ENCODE data around the gene CCR6.

The CCR6 gene

DNA sequence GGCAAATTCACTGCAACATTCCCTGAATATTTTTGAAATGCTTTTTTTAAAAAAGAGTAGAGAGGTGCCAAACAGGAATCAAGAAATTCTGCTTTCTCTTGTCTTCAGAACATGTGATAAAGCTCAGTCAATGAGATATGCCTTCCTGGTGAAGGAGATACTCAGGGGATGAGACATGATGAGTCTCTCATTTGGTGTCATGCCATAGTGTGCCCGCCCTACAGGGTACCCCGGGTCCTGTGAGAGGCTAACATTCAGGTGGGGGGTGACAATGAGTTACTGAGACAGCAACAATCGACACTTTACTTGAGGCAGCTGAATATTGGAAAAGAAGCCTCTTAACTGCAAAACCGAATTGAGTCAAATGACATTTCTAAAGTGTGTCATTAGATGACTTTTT lies 6.7 kb downstream of the CCR6 start:
- no peak for TF ChIP-seq SIN3A (IDR thresholded peaks at IDR 0.05; ENCODE audit: borderline replicate concordance, insufficient read depth, low read length)
- TF ChIP-seq FOXP2 (optimal IDR thresholded peaks at IDR 0.05; ENCODE audit: borderline replicate concordance, extremely low read depth, extremely low read length, insufficient read depth), result no peak
- TF ChIP-seq TAF1 (IDR thresholded peaks at IDR 0.05; ENCODE audit: borderline replicate concordance, insufficient read depth, low read length), result no peak
- TF ChIP-seq, protein P1, sequence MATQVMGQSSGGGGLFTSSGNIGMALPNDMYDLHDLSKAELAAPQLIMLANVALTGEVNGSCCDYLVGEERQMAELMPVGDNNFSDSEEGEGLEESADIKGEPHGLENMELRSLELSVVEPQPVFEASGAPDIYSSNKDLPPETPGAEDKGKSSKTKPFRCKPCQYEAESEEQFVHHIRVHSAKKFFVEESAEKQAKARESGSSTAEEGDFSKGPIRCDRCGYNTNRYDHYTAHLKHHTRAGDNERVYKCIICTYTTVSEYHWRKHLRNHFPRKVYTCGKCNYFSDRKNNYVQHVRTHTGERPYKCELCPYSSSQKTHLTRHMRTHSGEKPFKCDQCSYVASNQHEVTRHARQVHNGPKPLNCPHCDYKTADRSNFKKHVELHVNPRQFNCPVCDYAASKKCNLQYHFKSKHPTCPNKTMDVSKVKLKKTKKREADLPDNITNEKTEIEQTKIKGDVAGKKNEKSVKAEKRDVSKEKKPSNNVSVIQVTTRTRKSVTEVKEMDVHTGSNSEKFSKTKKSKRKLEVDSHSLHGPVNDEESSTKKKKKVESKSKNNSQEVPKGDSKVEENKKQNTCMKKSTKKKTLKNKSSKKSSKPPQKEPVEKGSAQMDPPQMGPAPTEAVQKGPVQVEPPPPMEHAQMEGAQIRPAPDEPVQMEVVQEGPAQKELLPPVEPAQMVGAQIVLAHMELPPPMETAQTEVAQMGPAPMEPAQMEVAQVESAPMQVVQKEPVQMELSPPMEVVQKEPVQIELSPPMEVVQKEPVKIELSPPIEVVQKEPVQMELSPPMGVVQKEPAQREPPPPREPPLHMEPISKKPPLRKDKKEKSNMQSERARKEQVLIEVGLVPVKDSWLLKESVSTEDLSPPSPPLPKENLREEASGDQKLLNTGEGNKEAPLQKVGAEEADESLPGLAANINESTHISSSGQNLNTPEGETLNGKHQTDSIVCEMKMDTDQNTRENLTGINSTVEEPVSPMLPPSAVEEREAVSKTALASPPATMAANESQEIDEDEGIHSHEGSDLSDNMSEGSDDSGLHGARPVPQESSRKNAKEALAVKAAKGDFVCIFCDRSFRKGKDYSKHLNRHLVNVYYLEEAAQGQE (IDR thresholded peaks at IDR 0.05; ENCODE audit: insufficient read depth in 1 of 2, low read depth in 2 of 2, low read length in 2 of 2), result no peak
- no peak for TF ChIP-seq POLR2AphosphoS5 (IDR thresholded peaks at IDR 0.05; ENCODE audit: low read depth, low read length)

DNA sequence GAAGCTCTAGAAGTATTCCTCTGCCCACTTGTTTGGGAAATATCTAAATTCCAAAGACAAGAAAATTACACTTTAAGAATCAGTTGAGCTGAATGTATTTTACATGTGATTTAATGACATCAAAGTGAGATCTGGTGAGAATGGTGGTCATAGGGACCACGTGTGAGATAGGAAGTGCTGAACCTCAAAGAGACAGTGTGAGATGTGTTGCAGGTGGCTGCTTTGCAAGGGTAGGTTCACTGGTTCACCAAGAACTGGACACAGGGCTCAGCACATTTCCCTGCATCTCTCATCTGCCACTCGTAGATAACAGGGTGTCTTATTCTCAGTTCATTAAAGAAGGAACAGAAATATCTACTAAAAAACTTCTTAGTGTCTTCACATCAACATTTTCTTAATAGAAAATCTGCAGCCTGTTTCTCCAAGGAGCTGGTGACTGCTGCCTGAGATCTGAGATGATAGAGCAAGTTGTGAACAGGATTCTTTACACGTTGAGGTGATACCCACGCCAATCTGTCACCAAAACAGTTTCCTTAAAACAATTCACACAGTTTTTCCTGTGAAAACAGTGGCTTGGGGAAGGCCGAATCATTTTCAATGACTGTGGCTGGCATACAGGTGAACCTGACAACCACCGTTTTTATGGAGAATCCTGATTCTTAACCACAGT lies 7.2 kb downstream of the CCR6 start:
- TF ChIP-seq, protein P1 (IDR thresholded peaks at IDR 0.05; ENCODE audit: insufficient read depth in 1 of 2, low read depth in 2 of 2, low read length in 2 of 2), result no peak
- TF ChIP-seq SIN3A (IDR thresholded peaks at IDR 0.05; ENCODE audit: borderline replicate concordance, insufficient read depth, low read length) (no peak), FOXP2 (optimal IDR thresholded peaks at IDR 0.05; ENCODE audit: borderline replicate concordance, extremely low read depth, extremely low read length, insufficient read depth) (no peak), TAF1 (IDR thresholded peaks at IDR 0.05; ENCODE audit: borderline replicate concordance, insufficient read depth, low read length) (no peak), POLR2AphosphoS5 (IDR thresholded peaks at IDR 0.05; ENCODE audit: low read depth, low read length) (no peak)

DNA sequence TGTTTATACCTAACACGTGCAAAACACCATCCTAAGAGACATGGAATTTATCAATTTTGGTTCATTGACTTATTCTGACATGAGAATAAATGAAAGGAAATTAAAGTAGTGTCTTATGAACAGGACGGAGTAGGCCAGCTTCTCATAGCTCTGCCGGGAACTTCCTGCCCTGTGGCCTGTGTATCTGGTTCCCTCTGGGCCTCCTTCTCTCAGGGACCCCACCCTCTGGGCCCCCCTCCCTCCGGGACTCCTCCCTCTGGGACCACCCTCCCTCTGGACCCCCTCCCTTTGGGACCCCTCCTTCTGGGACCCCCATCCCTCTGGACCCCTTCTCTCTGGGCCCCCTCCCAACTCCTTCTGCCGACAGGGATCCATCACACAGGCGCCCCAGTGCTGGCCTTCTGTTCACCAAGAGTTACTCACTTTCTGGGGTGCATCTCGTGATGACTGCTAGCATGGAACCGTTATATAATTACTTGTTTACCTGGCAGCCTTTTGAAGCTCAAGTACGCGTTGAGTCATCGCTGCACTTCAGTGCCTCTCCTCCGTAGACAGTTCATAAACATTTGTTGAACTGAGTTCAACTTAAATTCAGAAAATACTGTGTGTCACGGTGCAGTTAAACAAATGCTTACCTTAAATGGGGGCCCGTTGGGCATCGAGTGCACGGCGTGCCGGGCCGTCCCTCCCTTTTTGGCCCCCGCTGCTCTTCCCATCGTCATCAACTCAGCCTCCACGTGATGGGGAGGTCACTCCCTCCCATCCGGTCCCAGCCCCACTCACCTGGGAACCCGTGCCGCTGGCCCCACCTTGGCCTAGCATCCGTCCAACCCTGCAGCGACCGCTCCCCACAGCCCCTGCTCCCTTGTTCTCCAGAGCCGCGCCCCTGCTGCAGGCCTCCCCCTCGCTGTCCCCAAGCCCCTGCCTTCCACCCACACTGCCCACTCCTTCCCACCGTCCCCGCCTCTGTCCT lies 8.1 kb downstream of the CCR6 start:
- TF ChIP-seq SIN3A (IDR thresholded peaks at IDR 0.05; ENCODE audit: borderline replicate concordance, insufficient read depth, low read length), result no peak

DNA sequence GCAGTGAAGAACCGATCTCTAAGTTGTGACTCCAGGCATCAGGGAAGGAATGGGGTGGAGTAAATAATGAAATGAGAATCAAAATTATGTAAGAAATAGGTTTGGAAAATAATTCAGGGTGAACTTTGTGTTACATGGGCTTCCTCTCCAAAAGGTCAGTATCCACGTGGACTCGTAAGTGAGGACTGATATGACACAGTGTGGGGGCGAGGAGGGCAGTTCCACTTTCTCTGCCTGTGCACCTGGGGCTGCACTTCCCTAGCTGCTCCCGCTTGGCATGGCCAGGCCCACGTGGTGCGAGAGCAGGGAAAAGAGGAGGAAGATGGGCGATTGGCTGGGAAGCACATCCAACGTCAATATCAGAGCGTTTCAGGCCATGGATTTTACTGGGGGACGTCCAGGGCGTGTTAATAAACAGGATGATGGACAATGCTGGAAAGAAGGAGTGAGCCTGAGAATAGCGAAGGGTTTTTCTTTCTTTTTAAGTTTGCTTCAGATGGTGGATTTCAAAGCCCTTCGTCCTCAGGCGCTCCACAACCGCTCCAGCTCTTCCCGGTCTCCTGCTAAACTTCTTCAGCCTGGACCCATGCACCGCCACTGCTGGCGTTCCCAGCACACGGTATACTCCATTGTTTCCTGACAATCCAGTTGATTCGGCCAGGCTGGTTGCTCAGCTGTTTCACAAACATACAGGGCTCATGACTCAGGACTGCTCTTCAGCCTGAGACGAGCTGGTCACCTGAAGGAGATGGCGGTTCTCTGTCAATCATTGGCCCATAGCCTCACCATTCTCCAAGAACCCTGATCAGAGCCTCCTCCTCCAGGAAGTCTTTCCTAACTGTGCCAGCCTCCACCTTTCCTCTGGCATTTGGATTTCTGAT lies 11.8 kb downstream of the CCR6 start:
- TF ChIP-seq, protein P1 (IDR thresholded peaks at IDR 0.05; ENCODE audit: insufficient read depth in 1 of 2, low read depth in 2 of 2, low read length in 2 of 2), result no peak
- no peak for TF ChIP-seq SIN3A (IDR thresholded peaks at IDR 0.05; ENCODE audit: borderline replicate concordance, insufficient read depth, low read length)
- no peak for TF ChIP-seq TAF1 (IDR thresholded peaks at IDR 0.05; ENCODE audit: borderline replicate concordance, insufficient read depth, low read length)
- no peak for TF ChIP-seq POLR2AphosphoS5 (IDR thresholded peaks at IDR 0.05; ENCODE audit: low read depth, low read length)
- no peak for TF ChIP-seq FOXP2 (optimal IDR thresholded peaks at IDR 0.05; ENCODE audit: borderline replicate concordance, extremely low read depth, extremely low read length, insufficient read depth)

DNA sequence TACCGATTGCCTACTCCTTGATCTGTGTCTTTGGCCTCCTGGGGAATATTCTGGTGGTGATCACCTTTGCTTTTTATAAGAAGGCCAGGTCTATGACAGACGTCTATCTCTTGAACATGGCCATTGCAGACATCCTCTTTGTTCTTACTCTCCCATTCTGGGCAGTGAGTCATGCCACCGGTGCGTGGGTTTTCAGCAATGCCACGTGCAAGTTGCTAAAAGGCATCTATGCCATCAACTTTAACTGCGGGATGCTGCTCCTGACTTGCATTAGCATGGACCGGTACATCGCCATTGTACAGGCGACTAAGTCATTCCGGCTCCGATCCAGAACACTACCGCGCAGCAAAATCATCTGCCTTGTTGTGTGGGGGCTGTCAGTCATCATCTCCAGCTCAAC lies 13.5 kb downstream of the CCR6 start:
- TF ChIP-seq SIN3A (IDR thresholded peaks at IDR 0.05; ENCODE audit: borderline replicate concordance, insufficient read depth, low read length), result no peak
- TF ChIP-seq, protein P1 (IDR thresholded peaks at IDR 0.05; ENCODE audit: insufficient read depth in 1 of 2, low read depth in 2 of 2, low read length in 2 of 2), result no peak
- no peak for TF ChIP-seq POLR2AphosphoS5 (IDR thresholded peaks at IDR 0.05; ENCODE audit: low read depth, low read length)
- TF ChIP-seq FOXP2 (optimal IDR thresholded peaks at IDR 0.05; ENCODE audit: borderline replicate concordance, extremely low read depth, extremely low read length, insufficient read depth), result no peak
- no peak for TF ChIP-seq TAF1 (IDR thresholded peaks at IDR 0.05; ENCODE audit: borderline replicate concordance, insufficient read depth, low read length)
